Nephron progenitor cell (in vitro differentiated cells): ENCODE data around the gene KIDINS220.

Experiments used
- DNase-seq: peaks from one replicate; pipeline ENCODE4 v3.0.0; 2021
- H3K27ac Mint-ChIP-seq: 2 replicates; pipeline ENCODE4 v1.8.0; 2021; ENCODE audit warnings: mild to moderate bottlenecking, moderate library complexity, mixed read lengths
- H3K27me3 Mint-ChIP-seq: 2 replicates; pipeline ENCODE4 v1.8.0; 2021; ENCODE audit warnings: mild to moderate bottlenecking, low read depth, mixed read lengths; ENCODE audit not compliant: poor library complexity
- H3K36me3 Mint-ChIP-seq: 2 replicates; pipeline ENCODE4 v1.8.0; 2021; ENCODE audit warnings: low read depth, mixed read lengths
- H3K4me1 Mint-ChIP-seq: 2 replicates; pipeline ENCODE4 v1.8.0; 2021; ENCODE audit warnings: mixed read lengths
- H3K4me3 Mint-ChIP-seq: 2 replicates; pipeline ENCODE4 v1.8.0; 2021; ENCODE audit warnings: mild to moderate bottlenecking, moderate library complexity, mixed read lengths
- H3K9me3 Mint-ChIP-seq: 2 replicates; pipeline ENCODE4 v1.8.0; 2021; ENCODE audit warnings: mild to moderate bottlenecking, moderate library complexity, mixed read lengths
- TF ChIP-seq, protein P1 (sequence below): fragments of 200-600 bp; sonication (generic); IDR thresholded peaks from 2 replicates; pipeline ENCODE4 v1.5.0; 2021; ENCODE audit warnings: antibody characterized with exemption

KIDINS220 gene

DNA sequence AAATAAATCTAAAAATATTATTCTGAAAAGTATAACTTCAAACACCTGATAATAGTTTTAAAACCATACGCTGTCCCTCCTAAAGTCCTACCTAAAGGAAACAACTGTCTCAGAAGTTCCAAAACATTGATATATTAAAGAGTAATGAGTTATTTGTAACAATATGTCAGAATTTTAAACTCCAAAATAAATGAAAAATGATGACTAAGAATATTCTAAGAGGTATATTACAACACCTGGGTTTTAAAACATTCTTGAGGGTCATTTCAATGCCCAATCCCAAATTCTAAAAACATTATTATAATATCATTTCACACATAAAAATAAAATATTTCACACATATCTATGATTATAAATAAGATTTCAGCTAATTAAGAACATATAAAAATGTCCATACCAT, 20.2 kb downstream of the KIDINS220 start:
- H3K9me3 Mint-ChIP-seq = no peaks in the 10 kb centered on the region

GRCh38 chr2:8806885-8807704, 30.3 kb downstream of the KIDINS220 start:
- peaks cover 68% of the 10 kb centered on the region for H3K36me3 Mint-ChIP-seq

More for the DNA sequence above, 20.2 kb downstream of the KIDINS220 start:
- DNase-seq = no peak
- Mint-ChIP-seq H3K4me1 (no peaks in the 10 kb centered on the region), H3K27me3 (no peaks in the 10 kb centered on the region), H3K36me3 (peaks cover 44% of the 10 kb centered on the region), H3K27ac (no peak overlapping the region), H3K4me3 (no peak overlapping the region)
- TF ChIP-seq, protein P1, sequence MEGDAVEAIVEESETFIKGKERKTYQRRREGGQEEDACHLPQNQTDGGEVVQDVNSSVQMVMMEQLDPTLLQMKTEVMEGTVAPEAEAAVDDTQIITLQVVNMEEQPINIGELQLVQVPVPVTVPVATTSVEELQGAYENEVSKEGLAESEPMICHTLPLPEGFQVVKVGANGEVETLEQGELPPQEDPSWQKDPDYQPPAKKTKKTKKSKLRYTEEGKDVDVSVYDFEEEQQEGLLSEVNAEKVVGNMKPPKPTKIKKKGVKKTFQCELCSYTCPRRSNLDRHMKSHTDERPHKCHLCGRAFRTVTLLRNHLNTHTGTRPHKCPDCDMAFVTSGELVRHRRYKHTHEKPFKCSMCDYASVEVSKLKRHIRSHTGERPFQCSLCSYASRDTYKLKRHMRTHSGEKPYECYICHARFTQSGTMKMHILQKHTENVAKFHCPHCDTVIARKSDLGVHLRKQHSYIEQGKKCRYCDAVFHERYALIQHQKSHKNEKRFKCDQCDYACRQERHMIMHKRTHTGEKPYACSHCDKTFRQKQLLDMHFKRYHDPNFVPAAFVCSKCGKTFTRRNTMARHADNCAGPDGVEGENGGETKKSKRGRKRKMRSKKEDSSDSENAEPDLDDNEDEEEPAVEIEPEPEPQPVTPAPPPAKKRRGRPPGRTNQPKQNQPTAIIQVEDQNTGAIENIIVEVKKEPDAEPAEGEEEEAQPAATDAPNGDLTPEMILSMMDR = no peak

GRCh38 chr2:8805278-8806210, 31.9 kb downstream of the KIDINS220 start:
- no peak overlapping the region for H3K27ac Mint-ChIP-seq
- peaks cover 2% of the 10 kb centered on the region for H3K27me3 Mint-ChIP-seq
- no peak for DNase-seq
- H3K36me3 Mint-ChIP-seq = peaks cover 66% of the 10 kb centered on the region
- peaks cover 10% of the 10 kb centered on the region for H3K4me1 Mint-ChIP-seq
- H3K9me3 Mint-ChIP-seq = no peaks in the 10 kb centered on the region
- no peak overlapping the region for H3K4me3 Mint-ChIP-seq
- TF ChIP-seq, protein P1 = no peak

More at GRCh38 chr2:8806885-8807704, 30.3 kb downstream of the KIDINS220 start:
- Mint-ChIP-seq H3K4me1 (peaks cover 10% of the 10 kb centered on the region), H3K9me3 (no peaks in the 10 kb centered on the region), H3K27me3 (peaks cover 2% of the 10 kb centered on the region), H3K4me3 (no peak overlapping the region), H3K27ac (peak overlapping the region; percentile 83)
- DNase-seq = no peak
- TF ChIP-seq, protein P1 = no peak

DNA sequence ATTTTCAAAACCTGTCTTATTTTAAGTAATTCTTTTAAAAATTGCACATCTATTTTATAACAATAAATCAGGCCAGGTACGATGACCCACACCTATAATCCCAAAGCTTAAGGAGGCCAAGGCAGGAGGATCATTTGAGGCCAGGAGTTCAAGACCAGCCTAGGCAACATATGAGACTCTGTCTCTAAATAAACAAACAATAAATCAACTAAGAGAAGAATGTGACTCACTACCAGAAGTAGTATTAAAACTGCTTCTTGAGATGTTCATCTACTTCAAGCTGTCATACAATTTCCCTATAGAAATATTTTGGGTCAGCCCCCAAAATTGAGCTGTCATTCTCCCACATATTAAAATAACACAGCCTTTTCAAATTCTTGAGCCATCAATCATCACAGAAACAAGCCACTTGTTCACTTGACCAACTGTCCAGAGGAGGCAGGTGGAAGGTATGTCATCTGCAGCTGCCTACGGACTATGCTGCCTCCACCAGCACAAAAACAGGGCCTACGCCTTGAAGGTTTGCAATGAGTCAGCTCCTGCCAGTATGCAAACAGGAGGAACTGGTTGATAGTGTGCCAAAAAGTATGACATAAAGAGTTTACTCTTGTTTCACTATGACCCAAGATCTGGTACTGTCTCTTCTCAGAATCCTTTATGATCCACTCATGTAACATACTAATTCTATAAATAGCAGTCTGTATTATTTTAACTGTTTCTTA, 33.6 kb downstream of the KIDINS220 start:
- Mint-ChIP-seq H3K4me3 (no peak overlapping the region), H3K27me3 (peaks cover 2% of the 10 kb centered on the region), H3K27ac (no peak overlapping the region), H3K9me3 (no peaks in the 10 kb centered on the region), H3K4me1 (peaks cover 10% of the 10 kb centered on the region), H3K36me3 (peaks cover 65% of the 10 kb centered on the region)
- TF ChIP-seq, protein P1 = no peak
- no peak for DNase-seq

- peaks cover 5% of the 10 kb centered on the region for H3K4me1 Mint-ChIP-seq
- no peak overlapping the region for H3K4me3 Mint-ChIP-seq
- H3K36me3 Mint-ChIP-seq = peaks cover 59% of the 10 kb centered on the region
- no peak for DNase-seq
- TF ChIP-seq, protein P1 = no peak
- H3K27me3 Mint-ChIP-seq = peaks cover 2% of the 10 kb centered on the region
- H3K9me3 Mint-ChIP-seq = no peaks in the 10 kb centered on the region
- no peak overlapping the region for H3K27ac Mint-ChIP-seq
Observed at GRCh38 chr2:8802741-8803140, 34.7 kb downstream of the KIDINS220 start.
